A375 (cell line): Measurements from ENCODE around the gene ZNF557. TPM values are rescaled to one million over a fixed set of nuclear protein-coding genes. Genes with fewer than 3 reads are reported as not detected.

ENCODE experiments used
- total RNA-seq: library from RNA; depleted of rRNA; stranded (reverse); fragments of >200 nt; shearing (Covaris generic); gene quantifications from 2 replicates; pipeline ENCODE4 v1.2.3, GENCODE V29; 2014; rRNA removed

ZNF557 gene
- 11.2 and 12.8 TPM in 2 replicates for total RNA-seq

DNA sequence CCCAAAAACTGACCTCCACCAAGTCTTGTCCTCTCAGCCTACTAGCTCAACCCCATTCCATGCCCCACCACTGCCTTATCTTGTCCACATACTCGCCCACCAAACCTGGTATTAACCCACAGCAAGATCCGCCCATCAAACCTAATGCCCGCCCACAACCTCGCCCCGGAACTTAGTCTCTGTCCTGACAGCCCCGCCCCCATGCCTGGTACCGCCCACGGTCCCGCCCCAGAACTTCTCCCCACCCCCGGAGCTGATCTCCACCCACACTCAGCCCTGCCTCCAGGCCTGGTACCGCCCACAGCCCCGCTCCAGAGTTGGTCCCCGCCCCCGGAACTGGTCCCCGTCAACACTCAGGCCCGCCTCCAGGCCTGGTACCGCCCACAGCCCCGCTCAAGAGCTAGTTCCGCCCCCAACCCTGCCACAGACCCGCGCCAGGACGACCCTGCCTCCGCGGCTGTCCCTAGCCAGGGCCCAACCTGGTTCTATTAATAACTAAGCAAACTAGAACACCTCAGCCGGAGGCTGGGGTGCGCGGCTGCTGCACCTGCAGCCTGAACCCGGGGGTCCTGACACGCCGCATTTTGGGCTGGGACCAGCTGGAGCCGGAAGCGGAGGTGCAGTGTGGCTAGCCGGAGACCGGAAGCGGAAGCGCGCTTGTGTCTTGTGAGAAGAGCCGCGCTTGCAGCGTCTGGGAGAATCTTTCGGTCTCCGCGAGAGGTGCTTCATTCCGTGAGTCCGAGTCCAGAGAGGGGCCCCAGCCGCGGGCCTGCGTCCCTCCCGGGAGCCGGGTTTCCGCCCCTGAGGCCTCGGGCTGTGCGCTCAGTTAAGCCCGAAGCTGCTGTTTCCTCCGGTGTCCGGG is at the start of gene ZNF557:
Gene ZNF557, plus strand, starts transcription at position 662 of the 862 bp plus-strand sequence. CDS start 5,372 bp downstream, outside the sequence.

GRCh38 chr19:7021331-7021730 is 48.2 kb upstream of the ZNF557 start, which contains the start of gene MBD3L2B:
TSS of gene MBD3L2B (minus strand) at chr19:7021431. CDS start at chr19:7021397, 34 bp downstream.

GRCh38 chr19:7030278-7030677 is 39.2 kb upstream of the ZNF557 start, which contains the start of gene MBD3L5:
TSS of gene MBD3L5 (plus strand) at chr19:7030578. CDS start at chr19:7030612, 34 bp downstream.

GRCh38 chr19:7040079-7040478 is 29.4 kb upstream of the ZNF557 start, which contains the start of gene MBD3L4:
TSS of gene MBD3L4 (minus strand) at chr19:7040179. CDS start at chr19:7040144, 35 bp downstream.

DNA sequence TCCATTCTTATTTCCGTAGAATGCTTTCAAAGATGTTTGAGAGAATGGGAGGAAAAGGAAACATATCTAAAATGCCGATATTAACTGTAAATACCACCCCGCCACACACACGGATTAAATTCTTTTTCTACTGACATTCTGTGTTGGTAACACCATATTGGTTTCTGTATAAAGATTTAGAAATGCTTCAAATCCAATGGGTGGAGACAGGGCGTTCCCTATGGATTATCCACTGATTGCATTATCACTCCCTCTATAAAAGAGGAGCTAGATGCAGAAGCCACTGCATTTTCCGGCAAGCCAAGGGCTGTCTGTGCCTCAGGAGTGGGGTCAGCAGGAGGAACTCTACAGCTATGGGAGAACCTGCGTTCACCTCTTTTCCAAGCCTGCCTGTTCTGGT is 20.5 kb upstream of the ZNF557 start, which contains the start of gene MBD3L2:
Gene MBD3L2, plus strand, starts transcription at position 301 of the 400 bp plus-strand sequence. Its CDS starts 53 bp downstream, at position 354.

GRCh38 chr19:7058576-7058975 is 10.9 kb upstream of the ZNF557 start, which contains the start of gene MBD3L3:
TSS of gene MBD3L3 (minus strand) at chr19:7058676. CDS start at chr19:7058605, 71 bp downstream.

Other genes starting within 250 kb of the ZNF557 start
- 4.6 and 4.9 TPM in 2 replicates for gene ADGRE1, start 182.1 kb upstream of the ZNF557 start, total RNA-seq
- not detected in 2 replicates for gene MBD3L2B, start 48.3 kb upstream of the ZNF557 start, total RNA-seq
- not detected in 2 replicates for gene MBD3L5, start 39.1 kb upstream of the ZNF557 start, total RNA-seq
- not detected in 2 replicates for gene MBD3L4, start 29.5 kb upstream of the ZNF557 start, total RNA-seq
- not detected in 2 replicates for gene MBD3L2, start 20.4 kb upstream of the ZNF557 start, total RNA-seq
- not detected in 2 replicates for gene MBD3L3, start 11.0 kb upstream of the ZNF557 start, total RNA-seq
- gene INSR, start 224.7 kb downstream of the ZNF557 start, total RNA-seq: 13.8 and 17.4 TPM in 2 replicates